H1 (cell line): ENCODE results near the gene SYT13. TPM values are rescaled to one million over a fixed set of nuclear protein-coding genes. Genes with fewer than 3 reads are reported as not detected.

Source experiments
- CTCF ChIA-PET: fragments of 300-600 bp; sonication (Branson Sonifier 250); formaldehyde crosslinking; loops from one replicate; lab custom pipeline; 2021; ENCODE audit not compliant: partially characterized antibody; lab: Charles Lee
- POLR2A ChIA-PET: fragments of 300-600 bp; sonication (Branson Sonifier 250); formaldehyde crosslinking; loops from one replicate; lab custom pipeline; 2021; ENCODE audit warnings: inconsistent platforms; ENCODE audit not compliant: partially characterized antibody; lab: Charles Lee
- DNase-seq, 2 experiments: peaks; one replicate each; pipeline versions ENCODE4 v3.0.0 to v3.0.0-alpha.2; 2010 to 2022; ENCODE audit warnings: low spot score in 2 of 2, low read depth in 1 of 2, mixed read lengths in 1 of 2
- FAIRE-seq: peaks from 2 replicates; lab custom pipeline; 2011; peaks lifted over from hg19 to GRCh38; lab: Jason Lieb, UNC
- H2AFZ ChIP-seq: 2 replicates; pipeline ENCODE4 v1.8.1; 2012; ENCODE audit warnings: low read length, inconsistent platforms
- H2AK5ac ChIP-seq: 2 replicates; pipeline ENCODE4 v1.6.1; 2013; ENCODE audit warnings: low read depth, low read length
- H2BK120ac ChIP-seq: replicated peaks from 2 replicates; pipeline ENCODE3; 2013; ENCODE audit warnings: low read depth, low read length, inconsistent platforms
- H2BK12ac ChIP-seq: 2 replicates; pipeline ENCODE4 v1.6.1; 2013; ENCODE audit warnings: low read depth, low read length
- H2BK15ac ChIP-seq: 2 replicates; pipeline ENCODE4 v1.6.1; 2013; ENCODE audit warnings: low read length
- H2BK20ac ChIP-seq: 2 replicates; pipeline ENCODE4 v1.6.1; 2013; ENCODE audit warnings: low read length
- H2BK5ac ChIP-seq: 2 replicates; pipeline ENCODE4 v1.6.1; 2013; ENCODE audit warnings: low read depth, low read length
- H3K14ac ChIP-seq: 2 replicates; pipeline ENCODE4 v1.6.1; 2013; ENCODE audit warnings: inconsistent platforms; ENCODE audit not compliant: insufficient read length
- H3K18ac ChIP-seq: 2 replicates; pipeline ENCODE4 v1.6.1; 2013; ENCODE audit warnings: low read length; ENCODE audit errors: extremely low read depth
- H3K23ac ChIP-seq: 2 replicates; pipeline ENCODE4 v1.6.1; 2013; ENCODE audit warnings: inconsistent platforms; ENCODE audit not compliant: insufficient read length
- H3K23me2 ChIP-seq: 2 replicates; pipeline ENCODE4 v1.6.1; 2013; ENCODE audit warnings: low read depth, low read length
- H3K27ac ChIP-seq: 2 replicates; pipeline ENCODE4 v1.6.1; 2011; ENCODE audit warnings: low read depth, low read length, inconsistent platforms
- H3K27me3 ChIP-seq, 4 experiments: replicated peaks in 1 of 4; 1 replicate in 1 of 4; 2 replicates in 3 of 4; pipeline versions ENCODE4 v1.6.1 to v1.8.1; 2011 to 2013; ENCODE audit warnings: low read length in 3 of 4, mild to moderate bottlenecking in 3 of 4, inconsistent platforms in 2 of 4, mixed read lengths in 2 of 4, moderate library complexity in 1 of 4; ENCODE audit not compliant: control insufficient read depth in 3 of 4, insufficient read depth in 3 of 4; ENCODE audit errors: extremely low read depth in 1 of 4
- H3K36me3 ChIP-seq, 4 experiments: 2 replicates each; pipeline versions ENCODE4 v1.6.1 to v1.8.1; 2011 to 2013; ENCODE audit warnings: mild to moderate bottlenecking in 4 of 4, low read length in 3 of 4, moderate library complexity in 2 of 4, control low read depth in 1 of 4, inconsistent platforms in 1 of 4; ENCODE audit not compliant: insufficient read depth in 4 of 4, control insufficient read depth in 2 of 4
- H3K4ac ChIP-seq: replicated peaks from 2 replicates; pipeline ENCODE3; 2013; ENCODE audit warnings: low read length, low read depth, mixed read lengths, inconsistent platforms; ENCODE audit not compliant: insufficient read length
- H3K4me1 ChIP-seq, 4 experiments: replicated peaks in 1 of 4; 1 replicate in 1 of 4; 2 replicates in 3 of 4; pipeline versions ENCODE4 v1.6.1 to v1.8.1; 2011 to 2013; ENCODE audit warnings: low read length in 3 of 4, inconsistent platforms in 2 of 4, mixed read lengths in 1 of 4; ENCODE audit not compliant: insufficient read depth in 4 of 4, control insufficient read depth in 3 of 4
- H3K4me2 ChIP-seq, 2 experiments: 2 replicates each; pipeline versions ENCODE4 v1.6.1 to v1.8.1; 2011 to 2013; ENCODE audit warnings: low read depth in 2 of 2, low read length in 2 of 2, control low read depth in 1 of 2, inconsistent platforms in 1 of 2, mild to moderate bottlenecking in 1 of 2; ENCODE audit not compliant: insufficient read depth in 1 of 2
- H3K4me3 ChIP-seq, 4 experiments: fragments of 200-600, 300-600 bp in 1 of 4; sonication (generic), shearing (Covaris generic), sonication (Bioruptor Twin) in 1 of 4; 2 replicates each; pipeline versions ENCODE4 v1.5.1 to v1.8.1; 2011 to 2016; ENCODE audit warnings: low read length in 4 of 4, low read depth in 3 of 4, control low read depth in 2 of 4, inconsistent platforms in 2 of 4, mild to moderate bottlenecking in 2 of 4, mixed read lengths in 1 of 4, moderate library complexity in 1 of 4; ENCODE audit not compliant: insufficient read depth in 2 of 4; ENCODE audit errors: extremely low read depth in 1 of 4
- H3K56ac ChIP-seq: replicated peaks from 2 replicates; pipeline ENCODE3; 2013; ENCODE audit warnings: low read depth, mild to moderate bottlenecking, mixed read lengths, low read length, inconsistent platforms; ENCODE audit not compliant: insufficient read length
- H3K79me1 ChIP-seq: 2 replicates; pipeline ENCODE4 v1.6.1; 2013; ENCODE audit warnings: low read depth, low read length, control low read depth
- H3K79me2 ChIP-seq, 2 experiments: 2 replicates each; pipeline versions ENCODE4 v1.6.1 to v1.8.1; 2012 to 2013; ENCODE audit warnings: low read length in 2 of 2, mild to moderate bottlenecking in 2 of 2, inconsistent platforms in 1 of 2; ENCODE audit not compliant: insufficient read depth in 2 of 2, control insufficient read depth in 1 of 2
- H3K9ac ChIP-seq, 4 experiments: replicated peaks in 1 of 4; 1 replicate in 1 of 4; 2 replicates in 3 of 4; pipeline versions ENCODE4 v1.6.1 to v1.8.1; 2011 to 2013; ENCODE audit warnings: low read depth in 3 of 4, low read length in 3 of 4, control low read depth in 2 of 4, mild to moderate bottlenecking in 2 of 4, moderate library complexity in 2 of 4, inconsistent platforms in 1 of 4; ENCODE audit errors: extremely low read depth in 1 of 4
- H3K9me3 ChIP-seq, 2 experiments: 2 replicates each; pipeline versions ENCODE4 v1.6.1 to v1.8.1; 2012 to 2013; ENCODE audit warnings: mild to moderate bottlenecking in 2 of 2, moderate library complexity in 2 of 2, control low read depth in 1 of 2, inconsistent platforms in 1 of 2, low read depth in 1 of 2, low read length in 1 of 2, mixed read lengths in 1 of 2; ENCODE audit not compliant: insufficient read depth in 2 of 2
- H4K20me1 ChIP-seq, 2 experiments: replicated peaks in 1 of 2; 2 replicates each; pipeline versions ENCODE3 to v1.8.1; 2011 to 2013; ENCODE audit warnings: inconsistent platforms in 2 of 2, low read length in 2 of 2, mild to moderate bottlenecking in 1 of 2; ENCODE audit not compliant: insufficient read depth in 2 of 2, control insufficient read depth in 1 of 2
- H4K5ac ChIP-seq: 2 replicates; pipeline ENCODE4 v1.6.1; 2013; ENCODE audit warnings: low read length, low read depth, mixed read lengths, inconsistent platforms; ENCODE audit not compliant: insufficient read length
- H4K8ac ChIP-seq: 2 replicates; pipeline ENCODE4 v1.8.0; 2013; ENCODE audit warnings: mild to moderate bottlenecking, moderate library complexity, low read length, inconsistent platforms; ENCODE audit not compliant: insufficient read depth; ENCODE audit errors: extremely low read depth
- H4K91ac ChIP-seq: replicated peaks from 2 replicates; pipeline ENCODE3; 2013; ENCODE audit warnings: low read length, mixed read lengths, inconsistent platforms; ENCODE audit not compliant: insufficient read length
- BCL11A ChIP-seq, 2 experiments: IDR thresholded peaks; one replicate each; pipeline ENCODE4 v1.6.1; 2011; ENCODE audit warnings: low read depth in 2 of 2, low read length in 2 of 2, mild to moderate bottlenecking in 2 of 2
- BRCA1 ChIP-seq: IDR thresholded peaks from 2 replicates; pipeline ENCODE4 v1.6.1; 2012; ENCODE audit warnings: low read depth, low read length, improper control_type of control experiment
- CTBP2 ChIP-seq: IDR thresholded peaks from 2 replicates; pipeline ENCODE4 v1.7.0; 2011; ENCODE audit warnings: borderline replicate concordance, mild to moderate bottlenecking, moderate library complexity, mixed read lengths, low read length; ENCODE audit not compliant: insufficient read depth, insufficient read length
- JUND ChIP-seq: IDR thresholded peaks from 2 replicates; pipeline ENCODE4 v1.6.1; 2011; ENCODE audit warnings: mild to moderate bottlenecking, improper control_type of control experiment, low read length
- POLR2AphosphoS5 ChIP-seq: IDR thresholded peaks from 2 replicates; pipeline ENCODE4 v1.6.1; 2011; ENCODE audit warnings: low read depth, low read length
- POU5F1 ChIP-seq: IDR thresholded peaks from 2 replicates; pipeline ENCODE4 v1.6.1; 2011; ENCODE audit warnings: low read depth, mild to moderate bottlenecking, low read length, moderate library complexity
- RXRA ChIP-seq: IDR thresholded peaks from 2 replicates; pipeline ENCODE4 v1.6.1; 2011; ENCODE audit warnings: low read depth, mild to moderate bottlenecking, low read length, moderate library complexity; ENCODE audit not compliant: insufficient read depth
- SAP30 ChIP-seq: fragments of 300-600 bp; sonication (generic); IDR thresholded peaks from 2 replicates; pipeline ENCODE4 v1.7.1; 2012; ENCODE audit warnings: low read length, moderate library complexity, mild to moderate bottlenecking, inconsistent platforms; ENCODE audit not compliant: insufficient read depth, insufficient replicate concordance
- SIX5 ChIP-seq: IDR thresholded peaks from 2 replicates; pipeline ENCODE4 v1.6.1; 2011; ENCODE audit warnings: mild to moderate bottlenecking, low read depth, low read length
- SP2 ChIP-seq: IDR thresholded peaks from 2 replicates; pipeline ENCODE4 v1.6.1; 2012; ENCODE audit warnings: mild to moderate bottlenecking, low read length, inconsistent platforms
- SP4 ChIP-seq: IDR thresholded peaks from 2 replicates; pipeline ENCODE4 v1.6.1; 2012; ENCODE audit warnings: low read length, inconsistent platforms
- SUZ12 ChIP-seq: fragments of 200-600 bp; sonication (generic); IDR thresholded peaks from 2 replicates; pipeline ENCODE4 v1.6.1; 2012; ENCODE audit warnings: mild to moderate bottlenecking, inconsistent platforms, low read length, moderate library complexity, mixed read lengths
- WGBS, 2 experiments: shearing (Covaris generic) in 1 of 2; methylation state at CpG; one replicate each; pipeline versions ENCODE4 v1.1.6 to v1.1.7; 2013 to 2015; ENCODE audit warnings: low lambda C conversion rate in 2 of 2, mixed read lengths in 2 of 2, inconsistent platforms in 1 of 2, low coverage in 1 of 2, missing lambda C conversion rate in 1 of 2; ENCODE audit not compliant: insufficient replicate concordance in 2 of 2, insufficient coverage in 1 of 2, insufficient read length in 1 of 2; ENCODE audit errors: extremely low coverage in 1 of 2, missing lambda C conversion rate in 1 of 2; 5-methylcytosine and 5-hydroxymethylcytosine counted together
- polyA plus RNA-seq, 7 experiments: library from polyadenylated mRNA; depleted of rRNA in 3 of 7; stranded (reverse) in 5 of 7; unstranded in 2 of 7; fragments of >200 nt in 5 of 7; fragments of 200-250 nt in 2 of 7; gene quantifications; 1 replicate in 5 of 7; 2 replicates in 1 of 7; 4 replicates in 1 of 7; pipeline versions ENCODE4 v1.2.1 to v1.2.3, GENCODE V29; 2011 to 2013; ENCODE audit warnings: missing spikeins in 2 of 7, mixed read lengths in 2 of 7
- total RNA-seq: library from RNA; stranded (reverse); fragmentation: NEBNext Ultra II Directional; extraction: Animal tissue kit (Norgen Biotek cat#: 25700); gene quantifications from 2 replicates; pipeline ENCODE4 v1.2.1, GENCODE V29; 2021

Gene SYT13
- total and polyA plus RNA-seq, 2 of the 8 experiments (the other 6 are each of a cell fraction or from before 2014, with no cell fraction given) = 4.8 to 13.2 TPM

GRCh38 chr11:45279645-45280044 lies 6.5 kb downstream of the SYT13 start:
- Histone ChIP-seq H2BK120ac (no peak overlapping the region), H4K91ac (no peak overlapping the region), H4K8ac (no peak overlapping the region), H4K5ac (no peak overlapping the region), H3K23me2 (no peaks in the 10 kb centered on the region), H3K4me3 (no peak overlapping the region), H2AK5ac (no peak overlapping the region), H3K9ac (no peak overlapping the region), H3K14ac (no peak overlapping the region), H3K36me3 (no peaks in the 10 kb centered on the region), H3K4me1 (peaks cover 0 to 2% (median 0%) of the 10 kb centered on the region in 4 experiments; a peak in 1 of 7 replicates), H3K79me2 (no peaks in the 10 kb centered on the region), H3K4ac (no peak overlapping the region), H2BK5ac (no peak overlapping the region), H4K20me1 (no peaks in the 10 kb centered on the region), H3K23ac (no peak overlapping the region), H2BK12ac (no peak overlapping the region)
- ChIA-PET POLR2A (interaction anchor here (1.4 kb wide), 1 partner anchor 11 kb away, joined by 4 read pairs; no protein-coding TSS in a partner anchor), CTCF (interaction anchor here (1.0 to 16.2 kb wide), 4 partner anchors 11 to 136 kb away, joined by 3 to 211 read pairs (median 4); no protein-coding TSS in a partner anchor)
- DNase-seq = no peak
- TF ChIP-seq SAP30 (no peak), BRCA1 (no peak), SP2 (no peak), CTBP2 (no peak), JUND (no peak), POU5F1 (no peak), POLR2AphosphoS5 (no peak), BCL11A (IDR thresholded peaks at IDR 0.05; ENCODE audit: low read depth in 2 of 2, low read length in 2 of 2) (no peak), SUZ12 (no peak), RXRA (no peak), SIX5 (no peak), SP4 (no peak)
- TF ChIP-seq, all 59 proteins: peak for 0
- H3K27ac ChIP-seq = no peak overlapping the region
- no peak for FAIRE-seq
- peaks cover 8 to 10% of the 10 kb centered on the region in 2 experiments; a peak in 3 of 4 replicates for H3K9me3 ChIP-seq
- no peak overlapping the region for H3K4me2 ChIP-seq
- 89% methylated on average over 2 of the region's 2 CpGs; no CpG with 5 or more reads in 1 of the 2 experiments for WGBS, 2 experiments
- no peak overlapping the region for H3K56ac ChIP-seq
- no peaks in the 10 kb centered on the region for H3K79me1 ChIP-seq
- H3K27me3 ChIP-seq = peaks cover 2 to 9% (median 6%) of the 10 kb centered on the region in 4 experiments; a peak in 5 of 7 replicates
- H2AFZ ChIP-seq = no peak overlapping the region
- H2BK15ac ChIP-seq = no peak overlapping the region
- H3K18ac ChIP-seq = no peak overlapping the region
- no peak overlapping the region for H2BK20ac ChIP-seq
